Brain microvascular endothelial cell (primary cell): ENCODE measurements around the gene EVC2.

ENCODE experiments used
- DNase-seq: peaks from one replicate; pipeline ENCODE4 v3.0.0-alpha.2; 2020
- H3K27ac ChIP-seq: fragments of 250-450 bp; sonication (Bioruptor Pico); 2 replicates; pipeline ENCODE4 v1.5.1; 2020; ENCODE audit warnings: mild to moderate bottlenecking, moderate library complexity
- H3K27me3 ChIP-seq: fragments of 250-450 bp; sonication (Bioruptor Pico); replicated peaks from 2 replicates; pipeline ENCODE4 v1.5.1; 2020; ENCODE audit warnings: mild to moderate bottlenecking
- H3K36me3 ChIP-seq: fragments of 250-450 bp; sonication (Bioruptor Pico); replicated peaks from 2 replicates; pipeline ENCODE4 v1.5.1; 2020; ENCODE audit warnings: mild to moderate bottlenecking
- H3K4me3 ChIP-seq: 2 replicates; pipeline ENCODE4 v1.5.1; 2011; ENCODE audit warnings: low read depth, mild to moderate bottlenecking, control low read depth, low read length, moderate library complexity
- in situ Hi-C: cut with HindIII; loops from 2 replicates; pipeline ENCODE4 v1.10.0; 2017; ENCODE audit warnings: low sequenced_read_pairs, low pct_ligation_motif_present
- TF ChIP-seq, protein P1 (sequence below): IDR thresholded peaks from 2 replicates; pipeline ENCODE4 v1.5.1; 2011; ENCODE audit warnings: low read depth, mild to moderate bottlenecking, moderate library complexity, low read length, control low read depth, inconsistent platforms; ENCODE audit errors: missing control alignments

The EVC2 gene

DNA sequence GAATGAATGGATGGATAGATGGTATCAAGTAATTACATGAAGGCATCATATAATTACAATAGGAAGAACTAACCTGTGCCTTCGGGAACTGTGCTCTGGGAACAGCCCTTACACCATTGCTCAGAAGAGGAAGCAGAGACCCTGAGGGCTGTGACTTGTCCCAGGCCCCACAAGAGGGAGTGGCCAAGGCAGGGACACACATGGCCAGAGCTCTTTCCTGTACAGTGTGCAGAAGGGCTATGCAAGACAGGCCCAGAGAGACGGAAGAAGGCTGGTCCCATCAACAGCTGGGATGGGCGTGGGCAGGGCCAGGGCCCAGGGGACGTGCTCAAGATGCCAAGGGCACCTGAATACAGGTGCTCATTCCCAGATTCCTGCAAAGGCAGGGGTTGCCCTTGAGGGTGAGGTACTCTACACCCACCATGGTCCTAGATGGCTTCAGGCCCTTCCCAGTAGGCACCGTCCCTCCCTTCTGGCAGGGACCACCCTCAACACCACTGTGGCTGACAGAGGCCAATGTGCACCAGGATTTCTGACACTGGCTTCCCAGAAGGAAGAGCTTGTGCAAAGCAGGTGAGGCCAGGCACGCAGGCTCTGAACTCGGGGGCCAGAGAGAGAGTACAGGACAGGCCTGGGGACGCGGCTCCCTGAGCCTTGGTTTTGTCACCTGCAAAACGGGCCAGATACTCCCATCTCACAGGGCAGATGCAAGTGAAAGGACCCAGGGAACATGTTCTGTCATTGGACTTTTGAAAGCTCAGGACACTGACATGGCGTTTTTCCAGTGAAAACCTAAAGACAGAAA is 1.7 kb downstream of the EVC2 start:
- H3K4me3 ChIP-seq: no peak overlapping the region
- DNase-seq: no peak
- H3K27ac ChIP-seq: no peak overlapping the region

DNA sequence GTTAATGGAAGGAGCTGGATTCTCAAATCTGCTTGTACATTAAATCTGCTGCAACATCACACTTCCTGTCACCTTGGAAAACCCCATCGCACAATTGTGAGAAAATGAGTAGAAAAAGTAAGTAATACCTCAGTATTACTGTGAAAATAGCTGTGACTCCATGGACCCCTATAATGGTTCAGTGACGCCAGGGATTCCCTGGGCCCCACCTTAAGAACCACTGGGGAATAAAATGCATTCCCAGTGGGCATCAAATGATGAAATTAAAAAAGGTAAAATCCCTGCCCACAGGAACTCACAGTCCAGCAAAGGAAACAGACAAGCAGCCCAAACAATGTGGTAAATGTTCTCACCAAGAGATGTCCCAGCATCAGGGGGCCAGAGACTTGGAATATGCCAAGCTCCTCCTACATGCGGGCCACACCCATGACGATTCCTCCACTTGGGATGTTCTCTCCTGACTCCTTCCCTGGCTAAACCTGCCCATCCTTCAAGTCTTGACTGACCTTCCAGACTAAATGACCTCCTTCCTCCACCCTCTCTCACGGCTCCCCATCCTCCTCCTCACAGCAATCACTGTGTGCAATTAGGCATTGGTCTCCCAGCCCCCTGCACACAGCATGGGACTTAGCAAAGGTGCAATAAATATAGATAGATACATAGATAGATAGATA is 2.6 kb downstream of the EVC2 start:
- peaks cover 7% of the 10 kb centered on the region for H3K36me3 ChIP-seq
- TF ChIP-seq, protein P1, sequence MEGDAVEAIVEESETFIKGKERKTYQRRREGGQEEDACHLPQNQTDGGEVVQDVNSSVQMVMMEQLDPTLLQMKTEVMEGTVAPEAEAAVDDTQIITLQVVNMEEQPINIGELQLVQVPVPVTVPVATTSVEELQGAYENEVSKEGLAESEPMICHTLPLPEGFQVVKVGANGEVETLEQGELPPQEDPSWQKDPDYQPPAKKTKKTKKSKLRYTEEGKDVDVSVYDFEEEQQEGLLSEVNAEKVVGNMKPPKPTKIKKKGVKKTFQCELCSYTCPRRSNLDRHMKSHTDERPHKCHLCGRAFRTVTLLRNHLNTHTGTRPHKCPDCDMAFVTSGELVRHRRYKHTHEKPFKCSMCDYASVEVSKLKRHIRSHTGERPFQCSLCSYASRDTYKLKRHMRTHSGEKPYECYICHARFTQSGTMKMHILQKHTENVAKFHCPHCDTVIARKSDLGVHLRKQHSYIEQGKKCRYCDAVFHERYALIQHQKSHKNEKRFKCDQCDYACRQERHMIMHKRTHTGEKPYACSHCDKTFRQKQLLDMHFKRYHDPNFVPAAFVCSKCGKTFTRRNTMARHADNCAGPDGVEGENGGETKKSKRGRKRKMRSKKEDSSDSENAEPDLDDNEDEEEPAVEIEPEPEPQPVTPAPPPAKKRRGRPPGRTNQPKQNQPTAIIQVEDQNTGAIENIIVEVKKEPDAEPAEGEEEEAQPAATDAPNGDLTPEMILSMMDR: no peak
- no peak overlapping the region for H3K4me3 ChIP-seq
- DNase-seq: no peak
- in situ Hi-C loops: no loop called here
- no peaks in the 10 kb centered on the region for H3K27me3 ChIP-seq
- H3K27ac ChIP-seq: no peak overlapping the region

More for the DNA sequence above, 1.7 kb downstream of the EVC2 start:
- TF ChIP-seq, protein P1: no peak
- Histone ChIP-seq H3K27me3 (no peaks in the 10 kb centered on the region), H3K36me3 (peaks cover 7% of the 10 kb centered on the region)
- in situ Hi-C loops: no loop called here

DNA sequence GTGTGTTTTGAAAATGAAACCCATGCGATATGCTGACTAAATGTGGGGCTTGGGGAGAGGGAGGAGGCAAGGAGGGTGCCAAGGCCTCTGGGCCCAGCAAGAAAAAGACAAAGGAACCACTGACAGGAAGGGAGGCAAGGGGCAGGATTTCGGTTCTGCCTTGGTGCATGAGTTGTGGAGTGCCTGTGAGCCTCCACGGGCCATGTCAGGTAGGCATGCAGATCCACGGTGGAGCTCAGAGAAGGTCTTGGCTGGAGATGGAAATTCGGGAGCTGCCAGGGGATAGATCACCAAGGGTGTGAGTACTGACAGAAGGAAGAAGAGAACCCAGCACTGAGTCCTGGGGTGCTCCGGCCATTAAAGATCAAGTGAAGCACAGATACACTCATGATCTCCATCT is 4.1 kb downstream of the EVC2 start:
- Histone ChIP-seq H3K27ac (no peak overlapping the region), H3K4me3 (no peak overlapping the region), H3K36me3 (peaks cover 7% of the 10 kb centered on the region), H3K27me3 (no peaks in the 10 kb centered on the region)
- in situ Hi-C loops: no loop called here
- TF ChIP-seq, protein P1: no peak
- no peak for DNase-seq

DNA sequence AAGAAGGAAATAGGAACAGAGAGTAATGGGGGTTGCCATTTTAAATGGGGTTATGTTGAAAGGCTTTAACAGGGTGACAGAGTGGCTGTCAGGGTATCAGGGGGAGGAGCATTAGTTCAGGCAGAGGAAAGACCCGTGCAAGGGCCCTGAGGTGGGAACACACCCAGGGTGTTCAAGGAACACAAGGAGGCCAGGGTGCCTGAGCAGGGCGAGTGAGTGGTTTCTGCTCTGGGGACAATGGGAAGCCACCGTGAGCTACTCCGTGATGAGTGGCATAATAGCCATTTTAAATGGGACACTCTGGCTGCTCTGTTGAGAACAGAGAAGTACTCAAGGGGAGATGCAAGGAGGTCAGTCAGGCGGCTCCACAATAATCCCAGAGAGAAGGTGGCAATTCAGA is 4.5 kb downstream of the EVC2 start:
- in situ Hi-C loops: no loop called here
- H3K4me3 ChIP-seq: no peak overlapping the region
- DNase-seq: no peak
- TF ChIP-seq, protein P1: no peak
- H3K27ac ChIP-seq: no peak overlapping the region
- no peaks in the 10 kb centered on the region for H3K27me3 ChIP-seq
- H3K36me3 ChIP-seq: peaks cover 7% of the 10 kb centered on the region

DNA sequence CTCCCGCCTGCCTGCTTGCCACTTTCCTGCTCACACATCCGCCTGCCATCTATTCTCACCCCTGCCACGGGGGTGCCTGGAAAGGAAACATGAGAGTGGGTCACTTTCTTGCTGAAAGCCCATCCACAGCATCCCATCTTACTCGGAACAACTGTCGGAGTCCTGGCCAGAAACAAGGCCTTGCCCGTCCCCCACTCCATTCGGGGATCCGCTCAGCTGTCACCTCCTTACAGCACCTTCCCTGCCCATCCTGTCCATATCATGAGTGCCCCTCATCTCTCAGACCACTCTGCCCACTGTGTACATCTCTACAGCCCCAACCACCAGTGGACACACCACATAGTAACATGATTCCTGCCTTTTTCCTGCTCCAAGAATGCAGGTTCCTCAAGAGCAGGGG is 6.4 kb downstream of the EVC2 start:
- no peaks in the 10 kb centered on the region for H3K27me3 ChIP-seq

More for the DNA sequence above, 6.4 kb downstream of the EVC2 start:
- Histone ChIP-seq H3K27ac (no peak overlapping the region), H3K4me3 (no peak overlapping the region), H3K36me3 (peaks cover 8% of the 10 kb centered on the region)
- no peak for DNase-seq
- TF ChIP-seq, protein P1: no peak
- in situ Hi-C loops: no loop called here
